Activated T-helper 17 cell treated with anti-CD3 and anti-CD28 coated beads, Interleukin-2, amount 50 U/mL, for 72 hours (primary cell): ENCODE results near the gene TRABD2B. TPM values are rescaled to one million over a fixed set of nuclear protein-coding genes. Genes with fewer than 3 reads are reported as not detected.

Source experiments
- ATAC-seq: fragments of 150-1000 bp; cut with Tn5 transposase; replicated peaks from 2 replicates; pipeline ENCODE4 v1.10.0; 2021; ENCODE audit warnings: mild to moderate bottlenecking, moderate library complexity
- H3K27ac Mint-ChIP-seq: one replicate; pipeline ENCODE4 v1.8.0; 2022; ENCODE audit warnings: mixed read lengths
- H3K27me3 Mint-ChIP-seq: one replicate; pipeline ENCODE4 v1.8.0; 2022; ENCODE audit warnings: mixed read lengths
- H3K36me3 Mint-ChIP-seq: one replicate; pipeline ENCODE4 v1.8.0; 2022; ENCODE audit warnings: low read depth, mild to moderate bottlenecking, mixed read lengths
- H3K4me1 Mint-ChIP-seq: one replicate; pipeline ENCODE4 v1.8.0; 2022; ENCODE audit warnings: mixed read lengths
- H3K4me3 Mint-ChIP-seq: one replicate; pipeline ENCODE4 v1.8.0; 2022; ENCODE audit warnings: mild to moderate bottlenecking, mixed read lengths
- H3K9me3 Mint-ChIP-seq: one replicate; pipeline ENCODE4 v1.8.0; 2022; ENCODE audit warnings: mixed read lengths
- total RNA-seq, 2 donors: library from RNA; stranded (reverse); gene quantifications; one replicate each; pipeline ENCODE4 v1.2.3, GENCODE V29; 2022

TRABD2B gene
- total RNA-seq, 2 donors from 2014 or later: not detected

DNA sequence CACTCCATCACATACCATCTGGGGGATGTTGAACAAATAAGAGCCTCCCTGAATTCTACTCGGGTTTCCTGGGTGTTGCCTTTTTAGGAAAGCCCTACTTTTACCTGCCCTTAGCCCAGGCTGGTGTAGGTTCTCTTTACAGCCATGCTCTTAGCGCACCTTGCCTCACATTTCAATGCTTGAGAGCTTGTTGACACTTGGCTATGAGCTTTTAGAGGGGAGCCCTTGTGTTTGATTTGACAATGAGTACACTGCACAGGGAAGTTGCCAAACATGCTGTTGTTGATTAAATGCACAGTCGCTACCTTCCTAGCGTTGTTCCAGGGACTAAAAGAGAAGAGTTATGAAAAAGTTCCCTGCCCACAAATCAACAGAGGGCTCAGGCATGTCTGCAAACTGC is 103.8 kb downstream of the TRABD2B start:
- no peak for ATAC-seq
- H3K27ac Mint-ChIP-seq: no peak overlapping the region

GRCh38 chr1:47890779-47891178 is 106.4 kb downstream of the TRABD2B start:
- no peak for ATAC-seq
- no peak overlapping the region for H3K27ac Mint-ChIP-seq
- H3K4me1 Mint-ChIP-seq: no peaks in the 10 kb centered on the region
- H3K9me3 Mint-ChIP-seq: no peaks in the 10 kb centered on the region
- H3K4me3 Mint-ChIP-seq: no peak overlapping the region
- peaks cover 12% of the 10 kb centered on the region for H3K27me3 Mint-ChIP-seq
- H3K36me3 Mint-ChIP-seq: no peaks in the 10 kb centered on the region

More for the DNA sequence above, 103.8 kb downstream of the TRABD2B start:
- H3K27me3 Mint-ChIP-seq: peaks cover 7% of the 10 kb centered on the region
- H3K4me1 Mint-ChIP-seq: no peaks in the 10 kb centered on the region
- no peaks in the 10 kb centered on the region for H3K36me3 Mint-ChIP-seq
- H3K9me3 Mint-ChIP-seq: no peaks in the 10 kb centered on the region
- H3K4me3 Mint-ChIP-seq: no peak overlapping the region

DNA sequence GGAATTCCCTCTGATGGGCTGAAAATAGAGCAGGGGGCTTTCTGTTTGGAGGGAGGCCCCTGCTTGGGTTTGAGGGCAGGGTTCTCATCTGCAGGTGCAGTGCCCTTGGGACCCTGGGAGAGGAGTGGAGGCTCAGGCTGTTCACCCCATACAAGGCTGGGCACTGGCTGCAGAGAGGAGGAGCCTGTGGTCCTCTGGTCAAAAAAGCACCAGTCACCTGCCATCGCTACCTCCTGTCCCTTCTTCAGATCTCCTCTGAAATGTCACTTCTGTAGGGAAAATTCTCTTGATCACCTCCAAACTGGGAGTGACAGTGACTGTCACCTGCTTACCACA is 108.9 kb downstream of the TRABD2B start:
- peaks cover 7% of the 10 kb centered on the region for H3K27me3 Mint-ChIP-seq
- no peak for ATAC-seq

GRCh38 chr1:47887475-47888293 is 109.5 kb downstream of the TRABD2B start:
- ATAC-seq: no peak
- Mint-ChIP-seq H3K27me3 (peaks cover 7% of the 10 kb centered on the region), H3K4me3 (no peak overlapping the region), H3K4me1 (no peaks in the 10 kb centered on the region), H3K36me3 (no peaks in the 10 kb centered on the region), H3K27ac (no peak overlapping the region), H3K9me3 (no peaks in the 10 kb centered on the region)

More for the DNA sequence above, 108.9 kb downstream of the TRABD2B start:
- Mint-ChIP-seq H3K4me1 (no peaks in the 10 kb centered on the region), H3K4me3 (no peak overlapping the region), H3K9me3 (no peaks in the 10 kb centered on the region), H3K36me3 (no peaks in the 10 kb centered on the region), H3K27ac (no peak overlapping the region)

DNA sequence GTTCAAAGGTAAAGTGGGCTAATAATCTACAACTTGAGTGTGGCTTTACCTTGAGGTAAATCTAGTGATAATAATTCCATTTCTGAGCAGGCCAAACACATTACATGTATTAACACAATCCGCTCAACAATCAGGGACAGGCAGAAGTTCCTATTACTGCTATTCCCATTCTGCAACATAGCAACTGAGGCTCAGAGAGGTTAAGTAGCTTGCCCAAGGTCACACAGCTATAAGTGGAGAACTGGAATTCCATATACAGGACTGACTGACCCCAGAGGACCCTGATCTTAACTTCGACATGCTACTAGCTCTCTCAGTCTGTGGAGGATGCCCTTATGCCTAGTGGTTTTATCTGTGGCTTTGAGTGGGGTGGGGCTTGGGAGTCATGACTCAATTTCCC is 110.1 kb downstream of the TRABD2B start:
- Mint-ChIP-seq H3K27me3 (peaks cover 7% of the 10 kb centered on the region), H3K4me1 (no peaks in the 10 kb centered on the region), H3K9me3 (no peaks in the 10 kb centered on the region), H3K4me3 (no peak overlapping the region), H3K36me3 (no peaks in the 10 kb centered on the region), H3K27ac (no peak overlapping the region)
- ATAC-seq: no peak

DNA sequence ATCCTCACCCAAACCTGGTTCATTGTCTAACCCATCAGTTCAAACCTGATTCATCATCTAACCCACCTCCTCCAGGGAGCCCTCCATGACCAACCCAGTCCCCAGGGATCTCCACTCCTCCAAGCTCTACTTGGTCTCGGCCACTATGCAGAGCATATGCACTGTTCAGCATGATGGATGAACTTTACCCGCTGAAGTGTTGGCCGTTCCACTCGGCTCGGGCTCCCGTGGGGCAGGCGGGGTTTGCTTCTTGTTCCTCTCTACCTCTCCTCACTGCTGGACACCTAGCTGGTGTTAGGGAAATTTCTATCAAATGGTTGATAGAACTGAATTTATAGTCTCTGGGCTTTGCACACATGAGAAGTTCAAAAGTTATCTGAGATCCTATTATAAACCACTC is 111.0 kb downstream of the TRABD2B start:
- no peaks in the 10 kb centered on the region for H3K4me1 Mint-ChIP-seq
- no peak for ATAC-seq
- H3K36me3 Mint-ChIP-seq: no peaks in the 10 kb centered on the region
- H3K27me3 Mint-ChIP-seq: peaks cover 7% of the 10 kb centered on the region
- H3K27ac Mint-ChIP-seq: no peak overlapping the region
- H3K9me3 Mint-ChIP-seq: no peaks in the 10 kb centered on the region
- no peak overlapping the region for H3K4me3 Mint-ChIP-seq

- Mint-ChIP-seq H3K4me1 (no peaks in the 10 kb centered on the region), H3K4me3 (no peak overlapping the region), H3K27ac (no peak overlapping the region), H3K9me3 (no peaks in the 10 kb centered on the region), H3K36me3 (no peaks in the 10 kb centered on the region), H3K27me3 (peaks cover 7% of the 10 kb centered on the region)
- no peak for ATAC-seq
These were observed 111.9 kb downstream of the TRABD2B start for GRCh38 chr1:47885062-47885830.

DNA sequence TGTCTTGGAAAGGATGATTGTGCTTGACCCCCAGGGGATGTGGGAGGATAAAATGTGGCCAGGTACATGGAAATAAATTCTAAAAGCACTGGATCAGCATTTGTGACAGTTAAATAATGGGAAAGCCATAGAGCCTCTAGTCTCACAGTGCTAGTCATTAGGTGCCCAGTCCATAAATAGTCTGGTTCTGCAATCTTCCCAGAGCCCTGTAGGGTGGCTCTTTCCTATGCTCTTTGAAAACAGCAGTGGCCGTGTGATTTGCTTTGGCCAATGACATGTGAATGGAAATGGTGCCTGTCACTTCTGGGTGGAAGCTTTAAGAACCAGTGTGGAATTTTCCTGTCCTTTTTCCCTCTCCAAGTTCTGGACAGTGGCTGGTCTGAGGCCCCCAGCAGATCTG is 113.2 kb downstream of the TRABD2B start:
- no peak overlapping the region for H3K27ac Mint-ChIP-seq
- no peaks in the 10 kb centered on the region for H3K4me1 Mint-ChIP-seq
- no peak for ATAC-seq
- H3K4me3 Mint-ChIP-seq: no peak overlapping the region
- H3K27me3 Mint-ChIP-seq: peaks cover 7% of the 10 kb centered on the region
- H3K36me3 Mint-ChIP-seq: no peaks in the 10 kb centered on the region
- no peaks in the 10 kb centered on the region for H3K9me3 Mint-ChIP-seq

GRCh38 chr1:47881505-47882442 is 115.4 kb downstream of the TRABD2B start:
- ATAC-seq: no peak
- Mint-ChIP-seq H3K4me3 (no peak overlapping the region), H3K36me3 (no peaks in the 10 kb centered on the region), H3K27me3 (peaks cover 4% of the 10 kb centered on the region), H3K4me1 (no peaks in the 10 kb centered on the region), H3K27ac (no peak overlapping the region), H3K9me3 (no peaks in the 10 kb centered on the region)

GRCh38 chr1:47876587-47876963 is 120.6 kb downstream of the TRABD2B start:
- H3K4me3 Mint-ChIP-seq: no peak overlapping the region
- ATAC-seq: no peak
- H3K27me3 Mint-ChIP-seq: peaks cover 11% of the 10 kb centered on the region
- H3K36me3 Mint-ChIP-seq: no peaks in the 10 kb centered on the region
- no peaks in the 10 kb centered on the region for H3K9me3 Mint-ChIP-seq
- H3K27ac Mint-ChIP-seq: no peak overlapping the region
- no peaks in the 10 kb centered on the region for H3K4me1 Mint-ChIP-seq

- Mint-ChIP-seq H3K4me1 (no peaks in the 10 kb centered on the region), H3K27ac (no peak overlapping the region), H3K36me3 (no peaks in the 10 kb centered on the region), H3K9me3 (no peaks in the 10 kb centered on the region), H3K27me3 (peaks cover 11% of the 10 kb centered on the region), H3K4me3 (no peak overlapping the region)
- no peak for ATAC-seq
These were observed 121.2 kb downstream of the TRABD2B start for GRCh38 chr1:47875831-47876586.

GRCh38 chr1:47875036-47875435 is 122.1 kb downstream of the TRABD2B start:
- ATAC-seq: no peak
- Mint-ChIP-seq H3K27ac (no peak overlapping the region), H3K9me3 (no peaks in the 10 kb centered on the region), H3K4me3 (no peak overlapping the region), H3K36me3 (no peaks in the 10 kb centered on the region), H3K27me3 (peaks cover 16% of the 10 kb centered on the region), H3K4me1 (no peaks in the 10 kb centered on the region)

DNA sequence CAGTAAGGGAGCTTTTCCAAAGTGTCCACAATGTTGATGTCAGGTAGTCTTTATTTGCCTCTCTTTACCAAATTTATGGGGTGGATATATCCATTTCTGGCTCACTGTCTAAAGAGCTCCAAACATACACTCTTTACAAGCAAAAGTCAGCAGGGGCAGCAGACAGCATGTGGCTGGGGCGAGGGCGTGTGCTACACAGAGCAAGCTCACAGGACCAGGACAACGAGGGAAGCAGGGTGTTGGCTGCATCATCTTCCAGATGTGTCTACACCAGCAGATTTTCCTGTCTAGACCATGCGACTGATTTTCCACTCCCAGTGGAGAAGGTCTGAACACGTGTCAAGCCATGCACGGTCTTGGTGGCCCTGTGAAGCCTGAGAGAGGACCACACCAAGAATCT is 123.8 kb downstream of the TRABD2B start:
- H3K4me3 Mint-ChIP-seq: no peak overlapping the region
- H3K27ac Mint-ChIP-seq: no peak overlapping the region
- no peak for ATAC-seq
- H3K27me3 Mint-ChIP-seq: peaks cover 16% of the 10 kb centered on the region
- no peaks in the 10 kb centered on the region for H3K4me1 Mint-ChIP-seq
- no peaks in the 10 kb centered on the region for H3K9me3 Mint-ChIP-seq
- no peaks in the 10 kb centered on the region for H3K36me3 Mint-ChIP-seq

DNA sequence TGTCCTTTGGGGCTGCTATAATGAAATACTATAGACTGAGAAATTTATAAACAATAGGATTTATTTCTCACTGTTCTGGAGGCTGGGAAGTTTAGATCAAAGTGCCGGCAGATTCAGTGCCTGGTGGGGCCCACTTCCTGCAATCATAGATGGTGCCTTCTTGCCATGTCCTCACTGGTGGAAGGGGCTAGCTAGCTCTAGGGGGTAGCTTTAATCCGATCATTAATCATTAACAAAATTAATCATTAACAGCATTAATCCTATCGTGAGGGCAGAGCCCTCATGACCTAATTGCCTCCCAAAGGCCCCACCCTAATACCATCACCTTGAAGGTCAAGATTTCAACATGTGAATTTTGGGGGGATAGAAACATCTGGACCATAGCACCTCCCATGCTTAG is 124.3 kb downstream of the TRABD2B start:
- H3K4me3 Mint-ChIP-seq: no peak overlapping the region
- no peaks in the 10 kb centered on the region for H3K4me1 Mint-ChIP-seq
- H3K27me3 Mint-ChIP-seq: peaks cover 16% of the 10 kb centered on the region
- H3K36me3 Mint-ChIP-seq: no peaks in the 10 kb centered on the region
- H3K9me3 Mint-ChIP-seq: no peaks in the 10 kb centered on the region
- no peak for ATAC-seq
- H3K27ac Mint-ChIP-seq: no peak overlapping the region
